H1 (cell line): ENCODE measurements around the gene PLOD1. TPM values are rescaled to one million over a fixed set of nuclear protein-coding genes. Genes with fewer than 3 reads are reported as not detected.

Source experiments
- CBX8 ChIP-seq: fragments of 300-800, 300-1000 bp; sonication (generic); IDR thresholded peaks from 2 replicates; pipeline ENCODE4 v1.7.1; 2016; ENCODE audit warnings: low read depth, low read length, borderline replicate concordance
- CEBPB ChIP-seq: IDR thresholded peaks from 2 replicates; pipeline ENCODE4 v1.6.1; 2012; ENCODE audit warnings: low read depth, low read length
- CHD1 ChIP-seq: IDR thresholded peaks from 2 replicates; pipeline ENCODE4 v1.6.1; 2012; ENCODE audit warnings: low read depth, low read length, improper control_type of control experiment
- CHD2 ChIP-seq: IDR thresholded peaks from 2 replicates; pipeline ENCODE4 v1.6.1; 2012; ENCODE audit warnings: low read length, improper control_type of control experiment
- CHD7 ChIP-seq: fragments of 300-600 bp; sonication (generic); IDR thresholded peaks from 2 replicates; pipeline ENCODE4 v1.7.1; 2012; ENCODE audit warnings: low read length, moderate library complexity, mild to moderate bottlenecking, inconsistent platforms; ENCODE audit not compliant: insufficient replicate concordance
- CREB1 ChIP-seq: IDR thresholded peaks from 2 replicates; pipeline ENCODE4 v1.6.1; 2012; ENCODE audit warnings: inconsistent platforms
- JUN ChIP-seq: IDR thresholded peaks from 2 replicates; pipeline ENCODE4 v1.6.1; 2011; ENCODE audit warnings: low read depth, mild to moderate bottlenecking, improper control_type of control experiment, low read length
- RBBP5 ChIP-seq: IDR thresholded peaks from 2 replicates; pipeline ENCODE4 v1.7.1; 2012; ENCODE audit warnings: low read depth, mild to moderate bottlenecking, inconsistent platforms, low read length, moderate library complexity, borderline replicate concordance
- RXRA ChIP-seq: IDR thresholded peaks from 2 replicates; pipeline ENCODE4 v1.6.1; 2011; ENCODE audit warnings: low read depth, mild to moderate bottlenecking, low read length, moderate library complexity; ENCODE audit not compliant: insufficient read depth
- SIN3A ChIP-seq, 2 experiments: IDR thresholded peaks in 1 of 2; conservative IDR thresholded peaks in 1 of 2; 2 replicates each; pipeline ENCODE4 v1.6.1; 2011 to 2012; ENCODE audit warnings: low read length in 2 of 2, improper control_type of control experiment in 1 of 2, low read depth in 1 of 2, mild to moderate bottlenecking in 1 of 2
- TAF7 ChIP-seq: optimal IDR thresholded peaks from 2 replicates; pipeline ENCODE3; 2011; ENCODE audit warnings: low read depth, mild to moderate bottlenecking, inconsistent platforms, low read length, moderate library complexity, borderline replicate concordance
- TBP ChIP-seq: IDR thresholded peaks from 2 replicates; pipeline ENCODE4 v1.6.1; 2011; ENCODE audit warnings: low read depth, low read length, improper control_type of control experiment
- polyA plus RNA-seq, 7 experiments: library from polyadenylated mRNA; depleted of rRNA in 3 of 7; stranded (reverse) in 5 of 7; unstranded in 2 of 7; fragments of >200 nt in 5 of 7; fragments of 200-250 nt in 2 of 7; gene quantifications; 1 replicate in 5 of 7; 2 replicates in 1 of 7; 4 replicates in 1 of 7; pipeline versions ENCODE4 v1.2.1 to v1.2.3, GENCODE V29; 2011 to 2013; ENCODE audit warnings: missing spikeins in 2 of 7, mixed read lengths in 2 of 7
- total RNA-seq: library from RNA; stranded (reverse); fragmentation: NEBNext Ultra II Directional; extraction: Animal tissue kit (Norgen Biotek cat#: 25700); gene quantifications from 2 replicates; pipeline ENCODE4 v1.2.1, GENCODE V29; 2021

The PLOD1 gene
- total and polyA plus RNA-seq, 2 of the 8 experiments (the other 6 are each of a cell fraction or from before 2014, with no cell fraction given), result 44.9 to 51.8 TPM

DNA sequence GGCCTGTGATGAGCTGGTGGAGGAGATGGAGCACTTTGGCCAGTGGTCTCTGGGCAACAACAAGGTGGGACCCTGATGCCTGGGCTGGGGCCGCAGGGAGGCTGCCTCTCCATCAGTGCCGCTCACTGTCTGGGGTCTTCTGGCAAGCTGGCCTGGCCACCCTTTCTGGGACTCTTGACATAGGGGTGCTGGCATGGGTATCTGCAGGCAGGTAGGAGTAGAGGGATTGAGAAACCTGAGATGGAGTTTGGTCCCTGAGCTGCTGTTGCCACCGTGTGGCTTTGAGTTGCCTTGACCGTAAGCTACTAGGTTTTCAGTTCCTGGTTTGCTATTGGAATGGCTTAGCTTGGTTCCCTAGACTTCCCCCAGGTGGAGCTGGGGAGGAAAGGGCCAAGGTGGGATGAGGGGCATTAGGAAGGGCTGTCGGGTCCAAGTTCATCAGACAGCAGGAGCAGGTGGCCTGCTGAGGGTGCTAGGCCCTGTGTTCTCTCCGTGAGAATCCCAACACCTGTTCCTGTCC lies 32.6 kb downstream of the PLOD1 start (continued):
- TF ChIP-seq CHD7 (no peak), TBP (peak; percentile 19; the same call in 1 of the 2 replicates), JUN (no peak), RXRA (0 out of 2 replicates have a peak, but pooled peaks have one; percentile 18), CBX8 (no peak), TAF7 (peak; percentile 79), RBBP5 (no peak), CREB1 (no peak), CHD1 (no peak), SIN3A (conservative IDR thresholded peaks at IDR 0.05 in 1 of 2, IDR thresholded peaks at IDR 0.05 in 1 of 2; ENCODE audit: low read depth in 1 of 2, low read length in 2 of 2) (peak in 1 of 2 experiments; percentile 79; a peak in 2 of 4 replicates), CHD2 (no peak), CEBPB (0 out of 2 replicates have a peak, but pooled peaks have one; percentile 73)
